Ovary (tissue), 10 donors: ENCODE measurements around the gene NANOS1. TPM values are rescaled to one million over a fixed set of nuclear protein-coding genes. Genes with fewer than 3 reads are reported as not detected.

Source experiments
- DNase-seq, 5 donors: peaks; one replicate each; pipeline ENCODE4 v3.0.0-alpha.2; 2019 to 2020
- H3K27ac ChIP-seq, 2 donors: fragments of 200-600 bp; one replicate each; pipeline versions ENCODE4 v1.5.1 to v1.8.0; 2019 to 2022
- H3K27me3 ChIP-seq: fragments of 200-600 bp; one replicate; pipeline ENCODE4 v1.8.0; 2022
- H3K36me3 ChIP-seq: fragments of 200-600 bp; sonication (generic); one replicate; pipeline ENCODE4 v1.5.1; 2019
- H3K4me1 ChIP-seq: one replicate; pipeline ENCODE4 v1.8.1; 2013; ENCODE audit warnings: mild to moderate bottlenecking, moderate library complexity; ENCODE audit not compliant: insufficient read depth
- H3K4me3 ChIP-seq: fragments of 200-600 bp; sonication (generic); one replicate; pipeline ENCODE4 v1.5.1; 2017
- H3K9me3 ChIP-seq, 2 donors: fragments of 200-600 bp in 1 of 2; sonication (generic) in 1 of 2; one replicate each; pipeline versions ENCODE4 v1.5.1 to v1.8.1; 2013 to 2019; ENCODE audit warnings: mild to moderate bottlenecking in 1 of 2, moderate library complexity in 1 of 2
- EP300 ChIP-seq: sonication (generic); formaldehyde crosslinking; IDR thresholded peaks from one replicate; pipeline ENCODE4 v1.6.1; 2017; ENCODE audit warnings: antibody characterized with exemption
- POLR2A ChIP-seq: fragments of 450-650 bp; IDR thresholded peaks from one replicate; pipeline ENCODE4 v1.6.1; 2017; ENCODE audit warnings: antibody characterized with exemption, mild to moderate bottlenecking, moderate library complexity
- WGBS, 3 donors: extraction: QIAGEN DNeasy Blood & Tissue Kit in 1 of 3; methylation state at CpG; one replicate each; pipeline versions ENCODE4 v1.1.5 to v1.1.7; 2013 to 2017; 5-methylcytosine and 5-hydroxymethylcytosine counted together
- intact Hi-C, 4 donors: fragments of 100-400 bp; cut with DNase I; formaldehyde crosslinking; loops; one replicate each; pipeline versions ENCODE4 v1.11.0 to v1.15.1; 2022 to 2023
- long read RNA-seq, 3 donors: library from polyadenylated mRNA in 2 of 3; unstranded in 2 of 3; transcript quantifications; one replicate each; pipeline ENCODE4 v2.0.0 and lab custom pipeline, GENCODE V29; 2021 to 2026
- polyA plus RNA-seq, 2 donors: library from polyadenylated mRNA; stranded (reverse); fragments of 200-250 nt in 1 of 2; fragments of 350-450 nt in 1 of 2; fragmentation: Illumina TruSeq in 1 of 2; extraction: RNeasy Lipid Tissue Mini Kit (QIAGEN cat#74804) in 1 of 2; gene quantifications; one replicate each; pipeline ENCODE4 v1.2.3, GENCODE V29; 2013 to 2014
- total RNA-seq, 7 donors: library from RNA; depleted of rRNA in 2 of 7; stranded (reverse); fragments of >200 nt in 2 of 7; fragmentation: NEBNext Ultra II Directional in 3 of 7; extraction: Animal tissue kit (Norgen Biotek cat#: 25700) in 3 of 7; gene quantifications; one replicate each; pipeline versions ENCODE4 v1.1.0 to v1.2.4, GENCODE V29; 2016 to 2023
- TF ChIP-seq, protein P1 (sequence below), 3 donors: fragments of 450-650 bp in 2 of 3; fragments of 200-600 bp in 1 of 3; IDR thresholded peaks; one replicate each; pipeline versions ENCODE4 v1.5.1 to v1.8.0; 2016 to 2022; ENCODE audit warnings: antibody characterized with exemption in 3 of 3, mild to moderate bottlenecking in 1 of 3
- donor health status: DM: no; HTN: no; CAD: no; lungs with moderate emphysema.
- donor health status: DM: no; HTN: no; CAD: no.
- donor health status: Bipolar disorder and iron deficiency.
- donor health status: DM: yes; HTN: yes; CAD: no.
- donor health status: DM: no; HTN: no; CAD: no.
- donor health status: DM: yes; HTN: yes; CAD: no.

The NANOS1 gene
- total RNA-seq: 1 to 10 TPM in 3 of 7 donors, under 1 TPM in 4; 0.15 to 1.8 (median 0.79) TPM
- polyA plus RNA-seq: 1 to 10 TPM in 1 of 2 donors, under 1 TPM in 1; 0.54 to 7.0 TPM
- long read RNA-seq, donor 1: 0 reads
- long read RNA-seq, donor 2, full-length matches to known transcripts: 35 of 459 reads
- long read RNA-seq, donor 2, partial matches to known transcripts: 405 of 459 reads
- long read RNA-seq, donor 2, other reads (novel, unspliced or antisense): 19 of 459 reads
- long read RNA-seq, donor 3, full-length matches to known transcripts: 5 of 5 reads
- long read RNA-seq, donor 3, partial matches to known transcripts: 0 of 5 reads
- long read RNA-seq, donor 3, other reads (novel, unspliced or antisense): 0 of 5 reads

- intact Hi-C loops: loop anchor here in 1 of 4 donors (5.0 kb wide), 1 partner anchor 463 kb away; no protein-coding TSS in a partner anchor
- WGBS, 3 donors: 1% methylated on average over 48 to 134 of the region's 136 CpGs; no CpG with 5 or more reads in 1 of the 3 donors
- H3K4me1 ChIP-seq: peaks cover 4% of the 10 kb centered on the region
- TF ChIP-seq, protein P1, sequence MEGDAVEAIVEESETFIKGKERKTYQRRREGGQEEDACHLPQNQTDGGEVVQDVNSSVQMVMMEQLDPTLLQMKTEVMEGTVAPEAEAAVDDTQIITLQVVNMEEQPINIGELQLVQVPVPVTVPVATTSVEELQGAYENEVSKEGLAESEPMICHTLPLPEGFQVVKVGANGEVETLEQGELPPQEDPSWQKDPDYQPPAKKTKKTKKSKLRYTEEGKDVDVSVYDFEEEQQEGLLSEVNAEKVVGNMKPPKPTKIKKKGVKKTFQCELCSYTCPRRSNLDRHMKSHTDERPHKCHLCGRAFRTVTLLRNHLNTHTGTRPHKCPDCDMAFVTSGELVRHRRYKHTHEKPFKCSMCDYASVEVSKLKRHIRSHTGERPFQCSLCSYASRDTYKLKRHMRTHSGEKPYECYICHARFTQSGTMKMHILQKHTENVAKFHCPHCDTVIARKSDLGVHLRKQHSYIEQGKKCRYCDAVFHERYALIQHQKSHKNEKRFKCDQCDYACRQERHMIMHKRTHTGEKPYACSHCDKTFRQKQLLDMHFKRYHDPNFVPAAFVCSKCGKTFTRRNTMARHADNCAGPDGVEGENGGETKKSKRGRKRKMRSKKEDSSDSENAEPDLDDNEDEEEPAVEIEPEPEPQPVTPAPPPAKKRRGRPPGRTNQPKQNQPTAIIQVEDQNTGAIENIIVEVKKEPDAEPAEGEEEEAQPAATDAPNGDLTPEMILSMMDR (IDR thresholded peaks at IDR 0.05): no peak
- TF ChIP-seq EP300 (no peak), POLR2A (no peak)
- H3K4me3 ChIP-seq: peak within 1 kb of the TSS; percentile 52
- DNase-seq: peak in 2 of 5 donors; percentile 44 to 45
- H3K27ac ChIP-seq: no peak within 1 kb of the TSS
- H3K27me3 ChIP-seq: no peaks in the 10 kb centered on the region
- no peaks in the 10 kb centered on the region for H3K36me3 ChIP-seq
- H3K9me3 ChIP-seq: no peaks in the 10 kb centered on the region
These were observed at the start of gene NANOS1 for GRCh38 chr10:119029613-119030420. Gene NANOS1, plus strand, starts transcription at chr10:119029714. Its CDS starts 88 bp downstream, at chr10:119029802.

- H3K36me3 ChIP-seq: no peaks in the 10 kb centered on the region
- no peaks in the 10 kb centered on the region for H3K9me3 ChIP-seq
- no peaks in the 10 kb centered on the region for H3K4me1 ChIP-seq
- WGBS, 3 donors: 69 to 80% (median 79%) methylated on average over 17 of the region's 17 CpGs
- no peak overlapping the region for H3K27ac ChIP-seq
- H3K27me3 ChIP-seq: no peaks in the 10 kb centered on the region
- TF ChIP-seq, protein P1 (IDR thresholded peaks at IDR 0.05): no peak
- TF ChIP-seq EP300 (no peak), POLR2A (no peak)
- H3K4me3 ChIP-seq: no peak overlapping the region
- no peak for DNase-seq
- intact Hi-C loops: no loop called here
These were observed 49.2 kb upstream of the NANOS1 start for GRCh38 chr10:118980135-118980865.

DNA sequence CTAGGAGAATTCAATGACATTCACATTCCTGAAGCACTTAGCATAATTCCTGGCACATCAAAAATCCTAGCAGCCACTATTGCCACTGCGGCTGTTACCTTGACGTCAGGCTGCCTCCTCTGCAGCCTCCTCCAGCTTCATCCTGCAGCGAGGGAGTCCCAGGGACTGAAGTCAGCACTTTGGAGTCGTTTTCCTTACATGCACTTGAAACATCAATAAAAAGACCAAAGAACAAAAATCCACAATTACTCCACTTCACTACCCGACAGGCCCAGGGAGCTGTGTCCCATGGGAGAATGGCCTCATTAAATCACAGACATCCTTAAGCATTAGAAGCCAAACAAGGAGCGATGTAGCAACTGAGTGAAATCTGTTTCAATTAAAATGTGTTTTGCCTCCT lies 48.6 kb upstream of the NANOS1 start:
- H3K27me3 ChIP-seq: no peaks in the 10 kb centered on the region
- no peak overlapping the region for H3K27ac ChIP-seq
- no peak for DNase-seq
- H3K36me3 ChIP-seq: no peaks in the 10 kb centered on the region
- intact Hi-C loops: no loop called here
- WGBS, 3 donors: 53 to 63% (median 59%) methylated on average over 6 of the region's 6 CpGs
- no peaks in the 10 kb centered on the region for H3K9me3 ChIP-seq
- no peak overlapping the region for H3K4me3 ChIP-seq
- no peak for TF ChIP-seq EP300
- TF ChIP-seq, protein P1 (IDR thresholded peaks at IDR 0.05): no peak
- no peak for TF ChIP-seq POLR2A
- H3K4me1 ChIP-seq: no peaks in the 10 kb centered on the region

GRCh38 chr10:118981946-118982345 lies 47.6 kb upstream of the NANOS1 start:
- no peaks in the 10 kb centered on the region for H3K9me3 ChIP-seq
- intact Hi-C loops: no loop called here
- no peaks in the 10 kb centered on the region for H3K36me3 ChIP-seq
- 79 to 84% (median 83%) methylated on average over 11 of the region's 11 CpGs for WGBS, 3 donors
- TF ChIP-seq EP300 (no peak), POLR2A (no peak)
- TF ChIP-seq, protein P1 (IDR thresholded peaks at IDR 0.05): no peak
- H3K4me1 ChIP-seq: no peaks in the 10 kb centered on the region
- no peak for DNase-seq
- H3K27ac ChIP-seq: no peak overlapping the region
- H3K27me3 ChIP-seq: no peaks in the 10 kb centered on the region
- no peak overlapping the region for H3K4me3 ChIP-seq
